Natural killer cell (primary cell): ENCODE results near the gene MAN2B2. TPM values are rescaled to one million over a fixed set of nuclear protein-coding genes. Genes with fewer than 3 reads are reported as not detected.

Experiments
- ATAC-seq, 3 donors: fragments of 150-1000 bp in 2 of 3; fragments of 200-7000 bp in 1 of 3; cut with Tn5 transposase; 1 replicate in 1 of 3; 2 replicates in 2 of 3; pipeline ENCODE4 v1.10.0; 2021; ENCODE audit warnings: mild to moderate bottlenecking in 2 of 3, moderate library complexity in 2 of 3
- DNase-seq, 2 donors: peaks; one replicate each; pipeline versions ENCODE4 v3.0.0 to v3.0.0-alpha.2; 2013 to 2021; ENCODE audit warnings: mixed read lengths in 1 of 2
- H3K27ac ChIP-seq: one replicate; pipeline ENCODE4 v1.5.1; 2013; ENCODE audit warnings: mild to moderate bottlenecking, low read length
- H3K27me3 ChIP-seq: one replicate; pipeline ENCODE4 v1.6.1; 2013; ENCODE audit warnings: low read length; ENCODE audit not compliant: control insufficient read depth, insufficient read depth
- H3K36me3 ChIP-seq: one replicate; pipeline ENCODE4 v1.6.1; 2013; ENCODE audit warnings: low read length; ENCODE audit not compliant: control insufficient read depth, insufficient read depth
- H3K4me1 ChIP-seq: one replicate; pipeline ENCODE4 v1.6.1; 2013; ENCODE audit warnings: low read length; ENCODE audit not compliant: control insufficient read depth, insufficient read depth
- H3K4me3 ChIP-seq: one replicate; pipeline ENCODE4 v1.5.1; 2013; ENCODE audit warnings: low read length
- H3K9me3 ChIP-seq: one replicate; pipeline ENCODE4 v1.6.1; 2013; ENCODE audit warnings: low read length; ENCODE audit not compliant: control insufficient read depth, insufficient read depth
- H3K27ac Mint-ChIP-seq, 2 donors: one replicate each; pipeline ENCODE4 v1.8.0; 2022; ENCODE audit warnings: mild to moderate bottlenecking in 2 of 2, mixed read lengths in 2 of 2, moderate library complexity in 1 of 2
- H3K27me3 Mint-ChIP-seq, 2 donors: one replicate each; pipeline ENCODE4 v1.8.0; 2022; ENCODE audit warnings: low read depth in 2 of 2, mixed read lengths in 2 of 2
- H3K36me3 Mint-ChIP-seq: one replicate; pipeline ENCODE4 v1.8.0; 2022; ENCODE audit warnings: mixed read lengths
- H3K4me1 Mint-ChIP-seq, 2 donors: one replicate each; pipeline ENCODE4 v1.8.0; 2022; ENCODE audit warnings: mixed read lengths in 2 of 2
- H3K4me3 Mint-ChIP-seq: one replicate; pipeline ENCODE4 v1.8.0; 2022; ENCODE audit warnings: mild to moderate bottlenecking, moderate library complexity, mixed read lengths
- H3K9me3 Mint-ChIP-seq, 2 donors: one replicate each; pipeline ENCODE4 v1.8.0; 2022; ENCODE audit warnings: mixed read lengths in 2 of 2
- CTCF ChIP-seq: fragments of 200-600 bp; IDR thresholded peaks from one replicate; pipeline ENCODE4 v1.8.0; 2022; ENCODE audit warnings: antibody characterized with exemption
- WGBS: methylation state at CpG from one replicate; pipeline ENCODE4 v1.1.7; 2013; ENCODE audit warnings: missing lambda C conversion rate; ENCODE audit not compliant: insufficient coverage; 5-methylcytosine and 5-hydroxymethylcytosine counted together
- intact Hi-C: fragments of 100-400 bp; cut with micrococcal nuclease; formaldehyde crosslinking; loops from one replicate; pipeline ENCODE4 v1.14.2; 2022
- total RNA-seq, 4 donors: library from RNA; stranded (reverse); fragments of 120-200 nt in 1 of 4; gene quantifications; one replicate each; pipeline versions ENCODE4 v1.2.3 to v1.2.4, GENCODE V29; 2013 to 2022

Gene MAN2B2
- total RNA-seq, 3 donors from 2014 or later (not counting 1 experiment from before 2014, with no cell fraction given), result 34.5 to 47.8 (median 39.0) TPM

DNA sequence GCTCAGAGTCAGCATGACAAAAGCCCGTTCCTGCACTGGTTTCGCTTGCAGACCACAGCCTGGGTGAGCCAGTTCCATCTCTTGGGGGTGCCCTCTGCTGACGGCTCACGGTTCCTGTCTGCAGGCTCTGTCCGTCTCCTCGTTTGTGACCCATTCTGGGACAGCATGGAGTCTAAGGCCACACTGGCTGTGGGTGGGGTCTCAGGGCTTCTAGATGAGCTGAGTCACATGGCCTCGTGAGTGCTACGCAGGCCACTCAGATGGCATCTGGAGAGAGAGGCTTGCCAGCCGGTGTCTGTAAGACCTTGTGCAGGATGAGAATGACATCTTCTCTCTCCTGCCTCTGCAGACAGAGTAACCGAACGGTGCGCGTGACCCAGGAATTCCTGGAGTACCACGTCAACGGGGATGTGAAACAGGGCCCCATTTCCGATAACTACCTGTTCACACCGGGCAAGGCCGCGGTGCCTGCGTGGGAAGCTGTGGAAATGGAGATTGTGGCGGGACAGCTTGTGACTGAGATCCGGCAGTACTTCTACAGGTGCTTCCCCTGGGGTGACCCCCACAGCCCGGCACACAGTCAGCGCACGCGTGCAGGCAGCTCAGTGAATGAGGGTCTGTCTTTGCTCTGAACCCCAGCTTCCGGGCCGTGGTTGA, 33.9 kb downstream of the MAN2B2 start:
- H3K4me1 ChIP-seq, result peaks cover 11% of the 10 kb centered on the region
- H3K4me1 Mint-ChIP-seq, result peaks cover 13 to 22% of the 10 kb centered on the region in 2 donors
- intact Hi-C loops, result no loop called here
- WGBS, result 81% methylated on average over 28 of the region's 28 CpGs
- H3K27me3 Mint-ChIP-seq, result no peaks in the 10 kb centered on the region
- peaks cover 72% of the 10 kb centered on the region for H3K36me3 ChIP-seq
- no peaks in the 10 kb centered on the region for H3K27me3 ChIP-seq
- no peak overlapping the region for H3K27ac Mint-ChIP-seq
- H3K27ac ChIP-seq, result no peak overlapping the region
- peak in 1 of 2 donors; percentile 42 for DNase-seq
- H3K9me3 ChIP-seq, result peaks cover 8% of the 10 kb centered on the region
- no peak for TF ChIP-seq CTCF
- no peak overlapping the region for H3K4me3 ChIP-seq
- H3K9me3 Mint-ChIP-seq, result peaks cover 2 to 4% of the 10 kb centered on the region in 2 donors
- H3K4me3 Mint-ChIP-seq, result no peak overlapping the region
- peaks cover 10% of the 10 kb centered on the region for H3K36me3 Mint-ChIP-seq
- ATAC-seq, result peak; percentile 69 to 87 (median 72)

DNA sequence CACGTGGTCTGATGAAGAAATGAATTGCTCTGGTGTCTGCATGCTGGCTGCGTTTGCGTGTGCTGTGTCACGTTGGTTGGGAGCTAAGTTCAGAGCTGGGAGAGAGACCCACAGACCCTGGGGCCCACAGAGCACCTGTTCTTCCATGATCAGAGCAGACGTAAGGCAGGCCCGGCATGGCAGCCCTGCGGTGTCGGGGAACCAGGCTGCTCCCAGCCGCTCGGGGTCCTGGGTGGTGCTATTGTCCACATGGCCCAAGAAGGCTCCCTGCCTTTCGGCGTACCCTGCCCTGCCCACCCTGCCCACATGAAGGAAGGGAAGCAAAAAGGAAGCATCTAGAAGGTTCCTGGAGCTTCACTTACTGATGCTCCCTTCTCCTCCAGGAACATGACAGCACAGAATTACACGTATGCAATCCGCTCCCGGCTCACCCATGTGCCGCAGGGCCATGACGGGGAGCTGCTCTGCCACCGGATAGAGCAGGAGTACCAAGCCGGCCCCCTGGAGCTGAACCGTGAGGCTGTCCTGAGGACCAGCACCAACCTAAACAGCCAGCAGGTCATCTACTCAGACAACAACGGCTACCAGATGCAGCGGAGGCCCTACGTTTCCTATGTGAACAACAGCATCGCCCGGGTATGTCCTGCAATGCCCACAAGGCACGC, 34.6 kb downstream of the MAN2B2 start:
- Histone ChIP-seq H3K9me3 (peaks cover 8% of the 10 kb centered on the region), H3K36me3 (peaks cover 75% of the 10 kb centered on the region), H3K4me3 (no peak overlapping the region), H3K4me1 (peaks cover 11% of the 10 kb centered on the region), H3K27ac (no peak overlapping the region), H3K27me3 (no peaks in the 10 kb centered on the region)
- Mint-ChIP-seq H3K27ac (no peak overlapping the region), H3K4me1 (peaks cover 13 to 22% of the 10 kb centered on the region in 2 donors), H3K36me3 (peaks cover 5% of the 10 kb centered on the region), H3K9me3 (peaks cover 1 to 2% of the 10 kb centered on the region in 2 donors), H3K27me3 (no peaks in the 10 kb centered on the region), H3K4me3 (no peak overlapping the region)
- WGBS, result 85% methylated on average over 26 of the region's 26 CpGs
- peak in 1 of 2 donors; percentile 21 for DNase-seq
- ATAC-seq, result no peak
- intact Hi-C loops, result no loop called here
- TF ChIP-seq CTCF, result no peak

DNA sequence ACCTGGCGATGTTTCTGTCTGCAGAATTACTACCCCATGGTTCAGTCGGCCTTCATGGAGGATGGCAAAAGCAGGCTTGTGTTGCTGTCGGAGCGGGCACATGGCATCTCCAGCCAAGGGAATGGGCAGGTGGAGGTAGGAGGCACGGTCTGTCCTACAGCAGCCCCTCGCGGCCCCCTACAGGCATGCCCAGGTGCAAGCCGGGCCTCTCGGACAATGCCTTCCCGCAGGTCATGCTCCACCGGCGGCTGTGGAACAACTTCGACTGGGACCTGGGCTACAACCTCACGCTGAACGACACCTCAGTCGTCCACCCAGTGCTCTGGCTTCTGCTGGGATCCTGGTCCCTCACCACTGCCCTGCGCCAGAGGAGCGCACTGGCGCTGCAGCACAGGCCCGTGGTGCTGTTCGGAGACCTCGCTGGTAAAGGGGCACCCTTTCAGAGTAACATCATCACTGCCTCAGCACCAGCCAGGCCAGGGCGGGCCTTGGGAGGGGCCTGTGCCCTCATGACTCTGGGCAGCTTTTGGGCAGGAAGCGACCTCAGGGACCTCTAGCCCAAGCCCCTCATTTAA, 36.0 kb downstream of the MAN2B2 start:
- Mint-ChIP-seq H3K27ac (no peak overlapping the region), H3K4me1 (peaks cover 13 to 22% of the 10 kb centered on the region in 2 donors), H3K9me3 (no peaks in the 10 kb centered on the region), H3K36me3 (no peaks in the 10 kb centered on the region), H3K27me3 (no peaks in the 10 kb centered on the region), H3K4me3 (no peak overlapping the region)
- no peak for DNase-seq
- WGBS, result 96% methylated on average over 24 of the region's 24 CpGs
- Histone ChIP-seq H3K27me3 (no peaks in the 10 kb centered on the region), H3K27ac (no peak overlapping the region), H3K4me3 (no peak overlapping the region), H3K36me3 (peaks cover 68% of the 10 kb centered on the region), H3K9me3 (no peaks in the 10 kb centered on the region), H3K4me1 (peaks cover 11% of the 10 kb centered on the region)
- no peak for ATAC-seq
- no peak for TF ChIP-seq CTCF
- intact Hi-C loops, result no loop called here
